ENCODE results near the gene JMJD8. TPM values are rescaled to one million over a fixed set of nuclear protein-coding genes. Genes with fewer than 3 reads are reported as not detected.

The JMJD8 gene
- total RNA-seq, 1 experiment from 2014 or later: 90.5 TPM

DNA sequence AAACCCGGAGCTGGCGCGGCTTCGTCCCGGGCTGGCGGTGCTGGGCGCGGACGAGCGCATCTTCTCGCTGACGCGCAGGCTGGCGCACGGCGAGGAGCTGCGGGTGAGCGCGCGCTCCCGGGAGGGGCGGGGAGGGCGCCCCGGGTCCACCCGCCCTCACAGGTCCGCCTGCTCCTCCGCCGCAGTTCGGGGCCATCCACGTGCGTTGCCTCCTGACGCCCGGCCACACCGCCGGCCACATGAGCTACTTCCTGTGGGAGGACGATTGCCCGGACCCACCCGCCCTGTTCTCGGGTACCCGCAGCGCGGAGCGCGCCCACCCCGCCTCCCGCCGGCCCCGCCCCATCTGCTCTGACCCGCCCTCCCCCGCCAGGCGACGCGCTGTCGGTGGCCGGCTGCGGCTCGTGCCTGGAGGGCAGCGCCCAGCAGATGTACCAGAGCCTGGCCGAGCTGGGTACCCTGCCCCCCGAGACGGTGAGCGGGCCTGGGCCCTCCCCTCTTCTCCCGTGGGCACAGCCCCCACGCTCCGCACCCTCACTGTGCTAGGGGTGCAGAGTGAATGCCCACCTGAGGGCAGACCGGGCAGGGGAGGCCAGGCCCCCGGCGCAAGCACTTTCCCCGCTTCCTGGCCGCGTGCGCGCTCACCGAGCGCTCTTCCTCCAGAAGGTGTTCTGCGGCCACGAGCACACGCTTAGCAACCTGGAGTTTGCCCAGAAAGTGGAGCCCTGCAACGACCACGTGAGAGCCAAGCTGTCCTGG lies 44.2 kb upstream of the JMJD8 start:
- H3K9me3 Mint-ChIP-seq (ENCODE audit: low read depth, unreplicated experiment): no peaks in the 10 kb centered on the region
- DNase-seq: peak; percentile 72
- CTCF ChIA-PET: interaction anchor here (0.6 to 1.1 kb wide), 5 partner anchors 12 to 591 kb away, joined by 3 to 7 read pairs (median 3); partner anchors contain the start of gene CIAO3
- BruUV-seq (replicated peaks): no TSS peak
- H3K4me1 Mint-ChIP-seq (ENCODE audit: low read depth, unreplicated experiment): no peaks in the 10 kb centered on the region
- intact Hi-C loops (cut with micrococcal nuclease; ENCODE audit: unreplicated experiment): no loop called here
- no peak overlapping the region for H3K27ac Mint-ChIP-seq (ENCODE audit: unreplicated experiment)
- H3K4me3 Mint-ChIP-seq (ENCODE audit: low read depth, unreplicated experiment): peak overlapping the region; percentile 74
- peaks cover 60% of the 10 kb centered on the region for H3K36me3 Mint-ChIP-seq (ENCODE audit: insufficient read depth, unreplicated experiment)
- TF ChIP-seq, protein P1, sequence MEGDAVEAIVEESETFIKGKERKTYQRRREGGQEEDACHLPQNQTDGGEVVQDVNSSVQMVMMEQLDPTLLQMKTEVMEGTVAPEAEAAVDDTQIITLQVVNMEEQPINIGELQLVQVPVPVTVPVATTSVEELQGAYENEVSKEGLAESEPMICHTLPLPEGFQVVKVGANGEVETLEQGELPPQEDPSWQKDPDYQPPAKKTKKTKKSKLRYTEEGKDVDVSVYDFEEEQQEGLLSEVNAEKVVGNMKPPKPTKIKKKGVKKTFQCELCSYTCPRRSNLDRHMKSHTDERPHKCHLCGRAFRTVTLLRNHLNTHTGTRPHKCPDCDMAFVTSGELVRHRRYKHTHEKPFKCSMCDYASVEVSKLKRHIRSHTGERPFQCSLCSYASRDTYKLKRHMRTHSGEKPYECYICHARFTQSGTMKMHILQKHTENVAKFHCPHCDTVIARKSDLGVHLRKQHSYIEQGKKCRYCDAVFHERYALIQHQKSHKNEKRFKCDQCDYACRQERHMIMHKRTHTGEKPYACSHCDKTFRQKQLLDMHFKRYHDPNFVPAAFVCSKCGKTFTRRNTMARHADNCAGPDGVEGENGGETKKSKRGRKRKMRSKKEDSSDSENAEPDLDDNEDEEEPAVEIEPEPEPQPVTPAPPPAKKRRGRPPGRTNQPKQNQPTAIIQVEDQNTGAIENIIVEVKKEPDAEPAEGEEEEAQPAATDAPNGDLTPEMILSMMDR (IDR thresholded peaks at IDR 0.05; ENCODE audit: unreplicated experiment): no peak
- H3K27me3 Mint-ChIP-seq (ENCODE audit: unreplicated experiment): no peaks in the 10 kb centered on the region

DNA sequence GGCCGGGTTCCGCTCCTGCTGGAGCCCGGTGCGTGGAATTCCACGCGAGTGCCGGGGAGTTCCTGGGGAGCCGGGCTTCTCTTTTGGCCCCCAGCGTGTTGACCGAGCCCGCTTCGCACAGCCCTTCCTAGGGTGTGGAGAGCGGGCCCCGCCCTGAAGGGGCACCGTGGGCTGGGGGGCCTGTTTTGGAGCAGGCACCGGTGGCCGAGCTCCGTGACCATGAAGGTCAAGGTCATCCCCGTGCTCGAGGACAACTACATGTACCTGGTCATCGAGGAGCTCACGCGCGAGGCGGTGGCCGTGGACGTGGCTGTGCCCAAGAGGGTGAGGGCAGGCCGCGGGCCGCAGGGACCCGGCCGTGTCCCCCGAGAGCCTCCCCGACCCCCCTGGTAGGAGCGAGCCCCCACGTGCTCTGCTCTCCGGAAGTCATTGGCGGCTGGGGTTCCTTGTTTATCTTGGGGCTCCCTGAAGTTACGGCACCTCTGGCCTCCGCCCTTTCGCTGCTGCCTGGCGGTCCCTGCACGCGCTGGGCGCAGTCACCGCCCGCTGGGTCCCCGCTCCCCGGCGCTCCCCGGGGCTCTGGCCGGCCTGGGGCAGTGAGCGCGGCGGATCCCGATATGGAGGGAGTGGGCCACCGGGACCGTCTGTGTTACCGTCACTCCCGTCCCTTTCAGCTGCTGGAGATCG lies 43.3 kb upstream of the JMJD8 start:
- DNase-seq: no peak
- no TSS peak for BruUV-seq (replicated peaks)
- CTCF ChIA-PET: interaction anchor here (0.7 to 1.1 kb wide), 3 partner anchors 11 to 15 kb away, joined by 3 to 7 read pairs (median 3); partner anchors contain the start of gene CIAO3
- H3K27ac Mint-ChIP-seq (ENCODE audit: unreplicated experiment): no peak overlapping the region
- TF ChIP-seq, protein P1 (IDR thresholded peaks at IDR 0.05; ENCODE audit: unreplicated experiment): no peak
- peak overlapping the region; percentile 74 for H3K4me3 Mint-ChIP-seq (ENCODE audit: low read depth, unreplicated experiment)
- intact Hi-C loops (cut with micrococcal nuclease; ENCODE audit: unreplicated experiment): no loop called here
- no peaks in the 10 kb centered on the region for H3K4me1 Mint-ChIP-seq (ENCODE audit: low read depth, unreplicated experiment)
- H3K27me3 Mint-ChIP-seq (ENCODE audit: unreplicated experiment): no peaks in the 10 kb centered on the region
- no peaks in the 10 kb centered on the region for H3K9me3 Mint-ChIP-seq (ENCODE audit: low read depth, unreplicated experiment)
- peaks cover 57% of the 10 kb centered on the region for H3K36me3 Mint-ChIP-seq (ENCODE audit: insufficient read depth, unreplicated experiment)

DNA sequence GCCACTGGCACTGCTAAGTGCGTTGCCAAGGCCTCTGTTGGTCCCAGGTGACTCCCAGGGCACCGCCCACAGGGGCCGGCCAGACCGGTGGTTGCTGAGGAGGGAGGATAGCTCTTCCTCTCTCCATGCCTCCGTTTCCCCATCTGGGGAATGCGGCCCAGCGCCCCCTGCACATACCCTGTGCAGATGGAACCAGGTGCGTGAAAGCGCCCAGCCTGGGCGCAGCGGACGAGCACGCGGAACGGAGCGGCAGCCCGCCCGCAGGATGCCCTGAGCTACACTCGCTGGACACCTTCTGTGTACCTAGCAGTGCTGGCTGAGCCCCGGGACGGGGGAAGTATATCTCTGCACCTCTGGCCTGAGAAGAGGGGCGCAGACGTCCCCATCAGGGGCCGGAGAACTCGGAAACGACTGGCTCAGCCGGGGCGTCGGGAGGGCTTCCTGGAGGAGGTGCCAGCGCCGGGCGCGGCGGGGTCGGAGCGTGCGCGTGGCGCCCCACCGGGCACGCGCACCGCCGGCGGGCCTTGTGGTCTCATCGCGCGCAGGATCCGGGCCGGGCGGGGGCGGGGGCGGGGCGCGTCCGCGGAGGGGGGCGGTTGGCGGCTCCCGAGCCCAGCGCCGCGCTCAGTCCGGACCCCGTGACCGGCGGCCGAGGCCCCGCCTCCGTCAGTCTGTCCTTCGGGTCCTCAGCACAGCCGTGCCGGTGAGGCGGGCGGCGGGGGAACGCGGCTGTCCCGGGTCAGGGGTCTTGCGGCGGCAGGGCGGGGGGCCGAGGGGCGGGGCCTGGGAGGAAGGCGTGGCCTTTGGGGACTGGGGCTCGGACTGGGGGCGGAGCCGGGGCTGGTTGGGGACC lies 42.5 kb upstream of the JMJD8 start, which contains the start of the genes CCDC78 and HAGHL:
CCDC78 (minus strand) TSS at position 6 of the 853 bp plus-strand sequence. CDS start 76 bp downstream, outside the sequence.
HAGHL (plus strand) TSS at position 669 of the 853 bp plus-strand sequence. CDS start 404 bp downstream, outside the sequence.
- TF ChIP-seq, protein P1 (IDR thresholded peaks at IDR 0.05; ENCODE audit: unreplicated experiment): no peak
- peaks cover 63% of the 10 kb centered on the region for H3K36me3 Mint-ChIP-seq (ENCODE audit: insufficient read depth, unreplicated experiment)
- BruUV-seq (replicated peaks): no TSS peak
- CTCF ChIA-PET: interaction anchor here (0.6 to 1.8 kb wide), 2 partner anchors 11 to 59 kb away, joined by 3 to 10 read pairs; partner anchors contain the start of gene RHOT2
- intact Hi-C loops (cut with micrococcal nuclease; ENCODE audit: unreplicated experiment): no loop called here
- DNase-seq: peak; percentile 65
- no peaks in the 10 kb centered on the region for H3K27me3 Mint-ChIP-seq (ENCODE audit: unreplicated experiment)
- H3K4me1 Mint-ChIP-seq (ENCODE audit: low read depth, unreplicated experiment): no peaks in the 10 kb centered on the region
- H3K4me3 Mint-ChIP-seq (ENCODE audit: low read depth, unreplicated experiment): peak within 1 kb of the TSS; percentile 74
- no peak within 1 kb of the TSS for H3K27ac Mint-ChIP-seq (ENCODE audit: unreplicated experiment)
- H3K9me3 Mint-ChIP-seq (ENCODE audit: low read depth, unreplicated experiment): no peaks in the 10 kb centered on the region

DNA sequence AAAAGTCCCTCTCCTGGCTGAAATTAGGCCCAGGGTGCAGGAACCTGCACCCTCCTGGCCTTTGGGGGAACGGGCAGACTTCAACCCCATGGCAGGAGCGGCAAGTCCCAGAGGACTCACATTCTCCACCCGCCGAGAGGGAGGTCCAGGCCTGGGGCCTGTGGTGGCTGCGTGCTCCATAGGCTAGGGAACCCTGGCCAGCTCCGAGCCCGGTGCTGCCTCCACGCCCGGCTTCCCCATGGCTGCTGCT lies 42.0 kb upstream of the JMJD8 start:
- BruUV-seq (replicated peaks): no TSS peak
- no peaks in the 10 kb centered on the region for H3K4me1 Mint-ChIP-seq (ENCODE audit: low read depth, unreplicated experiment)
- no peaks in the 10 kb centered on the region for H3K9me3 Mint-ChIP-seq (ENCODE audit: low read depth, unreplicated experiment)
- peak overlapping the region; percentile 74 for H3K4me3 Mint-ChIP-seq (ENCODE audit: low read depth, unreplicated experiment)
- no peaks in the 10 kb centered on the region for H3K27me3 Mint-ChIP-seq (ENCODE audit: unreplicated experiment)
- CTCF ChIA-PET: interaction anchor here (1.8 kb wide), 1 partner anchor 10 kb away, joined by 10 read pairs; no protein-coding TSS in a partner anchor
- no peak for DNase-seq
- intact Hi-C loops (cut with micrococcal nuclease; ENCODE audit: unreplicated experiment): no loop called here
- TF ChIP-seq, protein P1 (IDR thresholded peaks at IDR 0.05; ENCODE audit: unreplicated experiment): no peak
- H3K36me3 Mint-ChIP-seq (ENCODE audit: insufficient read depth, unreplicated experiment): peaks cover 69% of the 10 kb centered on the region
- no peak overlapping the region for H3K27ac Mint-ChIP-seq (ENCODE audit: unreplicated experiment)

All from Calu3 (cell line).